Omental fat pad (tissue), 4 donors: ENCODE results near the gene TNPO1. TPM values are rescaled to one million over a fixed set of nuclear protein-coding genes. Genes with fewer than 3 reads are reported as not detected.
"Not testable (repeated sequence)": the region's sequence is repeated elsewhere in the genome, so short reads cannot be mapped to it uniquely, and the experiment has no call there.

Source experiments
- ATAC-seq: fragments of 150-250 bp; one replicate; pipeline ENCODE4 v1.9.1; 2016; ENCODE audit warnings: mild to moderate bottlenecking, moderate library complexity; ENCODE audit not compliant: low FRiP score
- DNase-seq: peaks from one replicate; pipeline ENCODE4 v3.0.0-alpha.2; 2019; ENCODE audit warnings: low spot score
- total RNA-seq, 4 donors: library from RNA; depleted of rRNA; stranded (reverse); fragments of >200 nt; gene quantifications; one replicate each; pipeline ENCODE4 v1.1.0, GENCODE V29; 2016
- TF ChIP-seq, protein P1 (sequence below), 3 donors: fragments of 450-650 bp; IDR thresholded peaks; one replicate each; pipeline ENCODE4 v1.5.1; 2016 to 2017; ENCODE audit warnings: antibody characterized with exemption in 3 of 3, mild to moderate bottlenecking in 3 of 3, moderate library complexity in 2 of 3

Gene TNPO1
- total RNA-seq, 4 donors from 2014 or later = 74.6 to 123 (median 99.6) TPM

- no peak for DNase-seq
- TF ChIP-seq, protein P1, sequence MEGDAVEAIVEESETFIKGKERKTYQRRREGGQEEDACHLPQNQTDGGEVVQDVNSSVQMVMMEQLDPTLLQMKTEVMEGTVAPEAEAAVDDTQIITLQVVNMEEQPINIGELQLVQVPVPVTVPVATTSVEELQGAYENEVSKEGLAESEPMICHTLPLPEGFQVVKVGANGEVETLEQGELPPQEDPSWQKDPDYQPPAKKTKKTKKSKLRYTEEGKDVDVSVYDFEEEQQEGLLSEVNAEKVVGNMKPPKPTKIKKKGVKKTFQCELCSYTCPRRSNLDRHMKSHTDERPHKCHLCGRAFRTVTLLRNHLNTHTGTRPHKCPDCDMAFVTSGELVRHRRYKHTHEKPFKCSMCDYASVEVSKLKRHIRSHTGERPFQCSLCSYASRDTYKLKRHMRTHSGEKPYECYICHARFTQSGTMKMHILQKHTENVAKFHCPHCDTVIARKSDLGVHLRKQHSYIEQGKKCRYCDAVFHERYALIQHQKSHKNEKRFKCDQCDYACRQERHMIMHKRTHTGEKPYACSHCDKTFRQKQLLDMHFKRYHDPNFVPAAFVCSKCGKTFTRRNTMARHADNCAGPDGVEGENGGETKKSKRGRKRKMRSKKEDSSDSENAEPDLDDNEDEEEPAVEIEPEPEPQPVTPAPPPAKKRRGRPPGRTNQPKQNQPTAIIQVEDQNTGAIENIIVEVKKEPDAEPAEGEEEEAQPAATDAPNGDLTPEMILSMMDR (IDR thresholded peaks at IDR 0.05) = no peak
- no peak for ATAC-seq
These were observed 104.4 kb downstream of the TNPO1 start for GRCh38 chr5:72920690-72921502.

- ATAC-seq = no peak
- TF ChIP-seq, protein P1 (IDR thresholded peaks at IDR 0.05) = no peak
- no peak for DNase-seq
These were observed 105.4 kb downstream of the TNPO1 start for GRCh38 chr5:72921886-72922285.

GRCh38 chr5:72922422-72922821 lies 106.0 kb downstream of the TNPO1 start:
- TF ChIP-seq, protein P1 (IDR thresholded peaks at IDR 0.05) = no peak
- ATAC-seq (no peak), DNase-seq (no peak)

DNA sequence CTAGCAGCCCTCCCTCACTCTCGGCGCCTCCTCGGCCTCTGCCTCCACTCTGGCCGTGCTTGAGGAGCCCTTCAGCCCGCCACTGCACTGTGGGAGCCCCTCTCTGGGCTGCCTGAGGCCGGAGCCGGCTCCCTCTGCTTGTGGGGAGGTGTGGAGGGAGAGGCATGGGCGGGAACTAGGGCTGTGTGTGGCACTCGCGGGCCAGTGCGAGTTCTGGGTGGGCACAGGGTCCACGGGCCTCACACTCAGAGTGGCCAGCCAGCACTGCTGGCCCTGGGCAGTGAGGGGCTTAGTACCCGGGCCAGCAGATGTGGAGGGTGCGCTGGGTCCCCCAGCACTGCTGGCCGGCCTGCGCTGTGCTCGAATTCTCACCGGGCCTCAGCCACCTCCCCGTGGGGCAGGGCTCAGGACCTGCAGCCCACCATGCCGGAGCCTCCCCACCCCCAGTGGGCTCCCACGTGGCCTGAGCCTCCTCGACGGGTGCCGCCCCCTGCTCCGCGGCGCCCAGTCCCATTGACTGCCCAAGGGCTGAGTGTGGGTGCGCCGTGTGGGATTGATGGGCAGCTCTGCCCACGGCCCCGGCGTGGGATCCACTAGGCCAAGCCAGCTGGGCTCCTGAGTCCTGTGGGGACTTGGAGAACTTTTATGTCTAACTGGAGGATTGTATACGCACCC lies 109.0 kb downstream of the TNPO1 start:
- ATAC-seq (no peak), DNase-seq (no peak)
- TF ChIP-seq, protein P1 (IDR thresholded peaks at IDR 0.05) = no peak

DNA sequence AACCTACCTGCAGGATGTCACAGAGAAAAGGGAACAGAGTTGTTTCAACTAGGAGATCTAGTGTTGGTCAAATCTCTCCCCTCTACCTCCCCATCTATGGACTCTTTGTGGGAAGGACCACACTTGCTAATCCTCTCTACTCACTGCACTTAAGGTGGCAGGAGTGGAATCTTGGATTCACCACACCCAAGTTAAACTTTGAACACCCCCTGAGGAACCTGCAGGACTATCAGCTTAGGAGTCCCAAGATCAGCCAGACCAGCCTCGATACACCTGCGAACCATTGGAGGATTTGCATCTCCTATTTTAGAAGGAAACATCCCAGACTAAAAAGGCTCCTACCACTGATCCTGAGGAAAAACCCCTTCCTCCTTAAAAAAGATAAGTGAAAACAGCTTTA lies 116.2 kb downstream of the TNPO1 start:
- DNase-seq, ATAC-seq: not testable (repeated sequence)

DNA sequence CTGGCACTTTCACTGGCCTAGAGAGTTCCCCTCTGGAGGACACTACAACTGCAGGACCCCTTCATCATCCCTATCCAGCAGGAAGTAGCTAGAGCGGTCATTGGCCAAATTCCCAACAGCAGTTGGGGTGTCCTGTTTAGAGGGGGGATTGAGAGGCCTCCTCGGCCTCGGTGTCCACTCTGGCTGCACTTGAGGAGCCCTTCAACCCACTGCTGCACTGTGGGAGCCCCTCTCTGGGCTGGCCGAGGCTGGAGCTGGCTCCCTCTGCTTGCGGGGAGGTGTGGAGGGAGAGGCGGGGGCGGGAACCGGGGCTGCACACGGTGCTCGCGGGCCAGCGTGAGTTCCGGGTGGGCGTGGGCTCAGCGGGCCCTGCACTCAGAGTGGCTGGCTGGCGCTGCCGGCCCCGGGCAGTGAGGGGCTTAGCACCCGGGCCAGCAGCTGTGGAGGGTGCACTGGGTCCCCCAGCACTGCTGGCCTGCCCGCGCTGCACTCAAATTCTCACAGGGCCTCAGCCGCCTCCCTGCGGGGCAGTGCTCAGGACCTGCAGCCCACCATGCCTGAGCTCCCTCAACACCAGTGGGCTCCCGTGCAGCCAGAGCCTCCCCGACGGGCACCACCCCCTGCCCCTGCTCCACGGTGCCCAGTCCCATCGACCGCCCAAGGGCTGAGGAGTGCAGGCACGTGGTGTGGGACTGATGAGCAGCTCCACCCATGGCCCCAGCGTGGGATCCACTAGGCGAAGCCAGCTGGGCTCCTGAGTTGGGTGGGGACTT lies 118.7 kb downstream of the TNPO1 start:
- ATAC-seq, DNase-seq: not testable (repeated sequence)

DNA sequence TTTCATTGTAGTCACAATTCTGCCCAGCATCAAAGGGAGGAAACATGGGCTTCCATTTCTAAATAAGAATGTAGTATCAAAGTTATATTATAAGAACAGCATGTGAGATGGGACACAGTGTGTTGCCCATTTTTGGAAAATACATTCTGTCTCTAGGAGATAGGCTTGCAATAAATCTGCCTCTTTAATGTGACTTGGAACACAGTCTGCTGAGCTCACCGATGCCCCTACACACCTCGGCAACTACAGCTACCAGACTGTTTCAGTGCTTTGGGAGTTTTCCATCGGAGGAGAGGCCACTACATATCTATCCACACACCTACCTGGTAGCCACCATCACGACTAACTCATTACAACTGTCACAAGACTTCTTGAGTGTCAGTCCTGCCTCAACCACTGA lies 120.4 kb downstream of the TNPO1 start:
- TF ChIP-seq, protein P1 (IDR thresholded peaks at IDR 0.05) = no peak
- no peak for ATAC-seq
- no peak for DNase-seq
